Hepatocyte (in vitro differentiated cells): Measurements from ENCODE around the gene IRF2BPL. TPM values are rescaled to one million over a fixed set of nuclear protein-coding genes. Genes with fewer than 3 reads are reported as not detected.

Experiments used
- DNase-seq: peaks from one replicate; pipeline ENCODE4 v3.0.0-alpha.2; 2016; ENCODE audit warnings: low spot score
- H2AFZ ChIP-seq: fragments of 200-600 bp; sonication (generic); 2 replicates; pipeline ENCODE4 v1.6.0; 2016; ENCODE audit warnings: antibody characterized with exemption, mild to moderate bottlenecking
- H3K27ac ChIP-seq: fragments of 200-600 bp; sonication (generic); 2 replicates; pipeline ENCODE4 v1.5.1; 2016; ENCODE audit warnings: mild to moderate bottlenecking
- H3K27me3 ChIP-seq: fragments of 200-600 bp; sonication (generic); 2 replicates; pipeline ENCODE4 v1.6.1; 2016
- H3K36me3 ChIP-seq: fragments of 200-600 bp; sonication (generic); replicated peaks from 2 replicates; pipeline ENCODE4 v1.5.1; 2016; ENCODE audit warnings: low read depth; ENCODE audit not compliant: insufficient read depth
- H3K4me1 ChIP-seq: fragments of 200-600 bp; sonication (generic); 2 replicates; pipeline ENCODE4 v1.5.1; 2016; ENCODE audit warnings: mild to moderate bottlenecking, moderate library complexity; ENCODE audit not compliant: insufficient read depth
- H3K4me2 ChIP-seq: fragments of 200-600 bp; sonication (generic); 2 replicates; pipeline ENCODE4 v1.6.0; 2016
- H3K4me3 ChIP-seq: fragments of 200-600 bp; sonication (generic); 2 replicates; pipeline ENCODE4 v1.5.1; 2016; ENCODE audit warnings: mild to moderate bottlenecking
- H3K79me2 ChIP-seq: fragments of 200-600 bp; sonication (generic); 2 replicates; pipeline ENCODE4 v1.6.0; 2017; ENCODE audit warnings: mild to moderate bottlenecking
- H3K9me2 ChIP-seq: fragments of 200-600 bp; sonication (generic); replicated peaks from 2 replicates; pipeline ENCODE4 v1.6.0; 2017; ENCODE audit warnings: mild to moderate bottlenecking; ENCODE audit not compliant: insufficient read depth
- H3K9me3 ChIP-seq: fragments of 200-600 bp; sonication (generic); 2 replicates; pipeline ENCODE4 v1.5.1; 2016; ENCODE audit warnings: low read depth, mild to moderate bottlenecking
- H4K20me1 ChIP-seq: fragments of 200-600 bp; sonication (generic); 2 replicates; pipeline ENCODE4 v1.6.0; 2016; ENCODE audit warnings: mild to moderate bottlenecking; ENCODE audit not compliant: insufficient read depth, poor library complexity, severe bottlenecking
- EZH2 ChIP-seq: fragments of 200-600 bp; sonication (generic); IDR thresholded peaks from 2 replicates; pipeline ENCODE4 v1.6.1; 2016; ENCODE audit warnings: antibody characterized with exemption, mild to moderate bottlenecking, borderline replicate concordance
- EZH2phosphoT487 ChIP-seq: fragments of 200-600 bp; sonication (generic); IDR thresholded peaks from one replicate; pipeline ENCODE4 v1.6.1; 2018; ENCODE audit warnings: antibody characterized with exemption, mild to moderate bottlenecking, low read depth, moderate library complexity; ENCODE audit not compliant: unreplicated experiment, severe bottlenecking
- WGBS: methylation state at CpG from one replicate; pipeline ENCODE4 v1.1.6; 2016; ENCODE audit warnings: low lambda C conversion rate; ENCODE audit errors: missing lambda C conversion rate; 5-methylcytosine and 5-hydroxymethylcytosine counted together
- polyA plus RNA-seq: library from polyadenylated mRNA; unstranded; fragments of >200 nt; fragmentation: Nextera tagmentation; extraction: Ambion mirVana; gene quantifications from 2 replicates; pipeline ENCODE4 v1.2.1, GENCODE V29; 2016
- total RNA-seq: library from RNA; depleted of rRNA; stranded (reverse); fragments of >200 nt; gene quantifications from 2 replicates; pipeline ENCODE4 v1.2.3, GENCODE V29; 2014
- TF ChIP-seq, protein P1 (sequence below): fragments of 200-600 bp; sonication (generic); IDR thresholded peaks from 2 replicates; pipeline ENCODE4 v1.5.1; 2016; ENCODE audit warnings: antibody characterized with exemption, mild to moderate bottlenecking; ENCODE audit not compliant: poor library complexity

The IRF2BPL gene
- total and polyA plus RNA-seq, 2 experiments from 2014 or later = 34.5 to 52.1 TPM

DNA sequence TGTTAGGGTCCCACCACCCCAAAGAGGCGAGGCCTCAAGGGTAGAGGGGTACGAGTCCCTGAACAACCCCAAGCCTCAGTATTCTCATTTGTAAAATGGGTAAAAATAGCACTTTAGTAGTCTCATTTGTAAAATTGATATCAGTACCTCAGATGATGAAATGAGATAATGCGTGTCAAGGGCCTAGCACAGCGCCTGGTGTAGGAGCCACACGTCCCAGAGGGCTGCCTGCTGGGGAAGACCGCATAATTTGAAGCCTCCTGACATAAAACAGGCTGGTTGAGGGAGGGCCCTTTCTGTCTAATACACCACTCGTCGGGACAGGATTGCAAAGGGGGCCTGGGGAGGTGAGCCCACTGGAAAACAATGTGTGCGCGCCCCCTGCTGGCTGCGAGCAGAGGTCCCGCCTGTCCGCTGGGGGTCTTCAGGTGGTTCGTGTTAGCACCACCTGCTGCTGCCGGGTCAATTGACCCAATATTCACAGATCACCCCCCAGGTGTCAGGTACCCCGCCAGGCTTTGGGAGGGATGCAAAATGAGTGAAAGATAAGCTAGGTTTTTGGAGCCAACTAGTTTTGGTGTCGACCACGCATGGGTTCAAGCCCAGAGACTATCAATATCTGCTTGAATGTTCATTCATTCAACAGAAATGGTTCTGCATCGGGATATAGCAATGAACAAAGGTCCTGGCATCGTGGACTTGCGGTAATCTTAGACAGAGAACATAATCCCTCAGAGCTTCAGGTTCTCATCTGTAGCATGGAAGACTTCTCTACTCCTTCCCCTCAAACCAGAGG is 24.7 kb upstream of the IRF2BPL start:
- DNase-seq = peak; percentile 90
- Histone ChIP-seq H3K4me3 (no peak overlapping the region), H3K36me3 (no peaks in the 10 kb centered on the region), H2AFZ (no peak overlapping the region), H3K9me3 (no peaks in the 10 kb centered on the region), H3K4me1 (no peaks in the 10 kb centered on the region), H4K20me1 (no peaks in the 10 kb centered on the region), H3K27ac (peak overlapping the region; percentile 2), H3K79me2 (no peaks in the 10 kb centered on the region), H3K4me2 (no peak overlapping the region), H3K9me2 (no peaks in the 10 kb centered on the region), H3K27me3 (no peaks in the 10 kb centered on the region)
- WGBS = 31% methylated on average over 21 of the region's 21 CpGs
- no peak for TF ChIP-seq EZH2phosphoT487
- TF ChIP-seq, protein P1, sequence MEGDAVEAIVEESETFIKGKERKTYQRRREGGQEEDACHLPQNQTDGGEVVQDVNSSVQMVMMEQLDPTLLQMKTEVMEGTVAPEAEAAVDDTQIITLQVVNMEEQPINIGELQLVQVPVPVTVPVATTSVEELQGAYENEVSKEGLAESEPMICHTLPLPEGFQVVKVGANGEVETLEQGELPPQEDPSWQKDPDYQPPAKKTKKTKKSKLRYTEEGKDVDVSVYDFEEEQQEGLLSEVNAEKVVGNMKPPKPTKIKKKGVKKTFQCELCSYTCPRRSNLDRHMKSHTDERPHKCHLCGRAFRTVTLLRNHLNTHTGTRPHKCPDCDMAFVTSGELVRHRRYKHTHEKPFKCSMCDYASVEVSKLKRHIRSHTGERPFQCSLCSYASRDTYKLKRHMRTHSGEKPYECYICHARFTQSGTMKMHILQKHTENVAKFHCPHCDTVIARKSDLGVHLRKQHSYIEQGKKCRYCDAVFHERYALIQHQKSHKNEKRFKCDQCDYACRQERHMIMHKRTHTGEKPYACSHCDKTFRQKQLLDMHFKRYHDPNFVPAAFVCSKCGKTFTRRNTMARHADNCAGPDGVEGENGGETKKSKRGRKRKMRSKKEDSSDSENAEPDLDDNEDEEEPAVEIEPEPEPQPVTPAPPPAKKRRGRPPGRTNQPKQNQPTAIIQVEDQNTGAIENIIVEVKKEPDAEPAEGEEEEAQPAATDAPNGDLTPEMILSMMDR = peak; percentile 98
- no peak for TF ChIP-seq EZH2

DNA sequence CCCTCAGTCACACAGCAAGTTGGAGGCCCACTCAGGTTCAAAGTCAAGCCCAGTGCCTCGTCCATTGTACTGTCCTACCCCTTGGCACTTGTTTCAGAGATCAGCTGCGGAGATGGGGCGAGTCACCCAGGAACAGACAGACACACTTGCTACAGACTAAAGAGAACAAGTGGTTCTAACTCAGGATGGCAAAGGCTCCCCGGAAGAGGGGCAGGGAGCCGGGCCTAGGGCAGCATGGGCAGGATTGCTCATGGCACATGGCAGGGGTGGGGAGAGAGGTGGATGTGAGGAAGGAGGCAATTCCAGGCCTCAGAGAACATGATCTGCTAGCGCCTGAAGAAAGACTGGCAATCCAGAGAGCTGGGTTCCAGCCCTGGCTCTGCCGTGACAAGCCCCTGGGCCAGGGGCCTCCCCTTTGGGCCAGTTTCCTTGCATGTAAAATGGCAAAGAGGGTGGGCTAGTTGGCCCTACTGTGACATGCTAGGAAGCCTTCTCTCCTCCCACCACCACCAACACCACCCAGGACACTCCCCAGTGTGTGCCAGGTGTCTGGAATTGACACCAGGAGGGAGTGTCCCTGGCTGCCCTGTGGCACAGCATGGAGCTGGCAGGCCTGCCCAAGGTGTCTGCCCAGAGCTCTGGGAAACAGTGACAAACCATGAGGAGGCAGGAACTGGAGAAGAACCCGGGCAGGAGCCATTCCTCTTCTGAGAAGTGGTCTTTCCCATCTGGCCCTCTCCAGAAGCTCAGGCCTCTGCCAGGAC is 24.0 kb upstream of the IRF2BPL start:
- Histone ChIP-seq H3K79me2 (no peaks in the 10 kb centered on the region), H3K27ac (peak overlapping the region; percentile 27), H3K27me3 (no peaks in the 10 kb centered on the region), H3K4me2 (no peak overlapping the region), H3K9me2 (no peaks in the 10 kb centered on the region), H4K20me1 (no peaks in the 10 kb centered on the region), H3K4me1 (no peaks in the 10 kb centered on the region), H2AFZ (no peak overlapping the region), H3K9me3 (no peaks in the 10 kb centered on the region), H3K4me3 (no peak overlapping the region), H3K36me3 (no peaks in the 10 kb centered on the region)
- 91% methylated on average over 8 of the region's 8 CpGs for WGBS
- no peak for DNase-seq
- no peak for TF ChIP-seq EZH2
- TF ChIP-seq, protein P1 = no peak
- no peak for TF ChIP-seq EZH2phosphoT487

DNA sequence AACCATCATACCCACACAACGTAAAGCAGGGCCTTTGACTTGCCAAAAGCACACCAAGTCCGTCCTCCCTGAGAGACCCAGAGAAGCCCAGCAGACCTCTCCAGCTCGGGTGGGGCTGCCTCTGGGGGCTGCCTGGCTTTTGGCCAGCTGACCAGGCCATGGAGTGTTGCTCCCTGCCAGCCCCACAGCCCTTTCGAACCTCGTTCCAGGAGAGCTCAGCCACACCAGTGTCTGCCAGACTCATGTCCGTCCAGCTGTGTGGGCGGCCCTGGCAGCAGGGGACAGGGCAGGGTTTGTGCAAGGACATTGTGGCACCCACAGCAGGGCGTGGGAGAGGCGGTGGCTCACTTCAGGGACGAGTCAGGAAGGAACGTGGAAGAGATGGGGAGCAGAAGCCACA is 22.6 kb upstream of the IRF2BPL start:
- 71% methylated on average over 11 of the region's 11 CpGs for WGBS
- H3K9me2 ChIP-seq = no peaks in the 10 kb centered on the region
- no peaks in the 10 kb centered on the region for H3K9me3 ChIP-seq
- no peaks in the 10 kb centered on the region for H3K36me3 ChIP-seq
- no peaks in the 10 kb centered on the region for H3K4me1 ChIP-seq
- H2AFZ ChIP-seq = no peak overlapping the region
- H3K4me3 ChIP-seq = no peak overlapping the region
- H3K27ac ChIP-seq = peak overlapping the region; percentile 8
- no peak overlapping the region for H3K4me2 ChIP-seq
- no peak for DNase-seq
- H3K27me3 ChIP-seq = no peaks in the 10 kb centered on the region
- H4K20me1 ChIP-seq = no peaks in the 10 kb centered on the region
- H3K79me2 ChIP-seq = no peaks in the 10 kb centered on the region
- TF ChIP-seq, protein P1 = no peak
- no peak for TF ChIP-seq EZH2phosphoT487
- no peak for TF ChIP-seq EZH2
